HPDE6-E6E7 (cell line): Measurements from ENCODE around the gene ARHGEF2.
"Not testable (repeated sequence)": the region's sequence is repeated elsewhere in the genome, so short reads cannot be mapped to it uniquely, and the experiment has no call there.

Experiments used
- DNase-seq: peaks from one replicate; pipeline ENCODE4 v3.0.0; 2011; ENCODE audit warnings: missing footprints; ENCODE audit errors: extremely low spot score

ARHGEF2 gene

GRCh38 chr1:155944444-155944799 is 33.9 kb downstream of the ARHGEF2 start:
- DNase-seq = no peak

- no peak for DNase-seq
These were observed 35.7 kb downstream of the ARHGEF2 start for GRCh38 chr1:155942578-155943141.

GRCh38 chr1:155941845-155942531 is 36.4 kb downstream of the ARHGEF2 start:
- DNase-seq = no peak

GRCh38 chr1:155940993-155941844 is 37.1 kb downstream of the ARHGEF2 start, which contains the start of gene RXFP4:
Gene RXFP4 (plus strand): TSS chr1:155941638. CDS start chr1:155941710, 72 bp downstream.
- DNase-seq = peak; percentile 25

GRCh38 chr1:155940482-155940992 is 37.8 kb downstream of the ARHGEF2 start:
- DNase-seq = peak; percentile 26

GRCh38 chr1:155938220-155938627 is 40.1 kb downstream of the ARHGEF2 start:
- peak; percentile 56 for DNase-seq

GRCh38 chr1:155934936-155935590 is 43.3 kb downstream of the ARHGEF2 start:
- DNase-seq = no peak

- DNase-seq = peak; percentile 94
These were observed 44.0 kb downstream of the ARHGEF2 start, which contains the start of gene KHDC4 for GRCh38 chr1:155934097-155934935. Gene KHDC4 (minus strand): TSS chr1:155934413. CDS start chr1:155934373, 40 bp downstream.

GRCh38 chr1:155933591-155934096 is 44.7 kb downstream of the ARHGEF2 start:
- DNase-seq = no peak

- no peak for DNase-seq
These were observed 45.9 kb downstream of the ARHGEF2 start for GRCh38 chr1:155932487-155932886.

GRCh38 chr1:155932081-155932480 is 46.3 kb downstream of the ARHGEF2 start:
- DNase-seq = no peak

GRCh38 chr1:155931332-155932038 is 46.9 kb downstream of the ARHGEF2 start:
- DNase-seq = no peak

- not testable (repeated sequence) for DNase-seq
These were observed 47.6 kb downstream of the ARHGEF2 start for GRCh38 chr1:155930725-155931124.

- no peak for DNase-seq
These were observed 49.3 kb downstream of the ARHGEF2 start for GRCh38 chr1:155929057-155929456.

GRCh38 chr1:155925506-155925905 is 52.8 kb downstream of the ARHGEF2 start:
- DNase-seq = no peak

GRCh38 chr1:155920717-155921116 is 57.6 kb downstream of the ARHGEF2 start:
- no peak for DNase-seq

GRCh38 chr1:155919801-155920200 is 58.5 kb downstream of the ARHGEF2 start:
- no peak for DNase-seq

GRCh38 chr1:155918660-155919059 is 59.7 kb downstream of the ARHGEF2 start:
- DNase-seq = no peak

- DNase-seq = no peak
These were observed 64.2 kb downstream of the ARHGEF2 start for GRCh38 chr1:155913969-155914757.
